Placental epithelial cell (primary cell): ENCODE data around the gene KRTAP13-2. TPM values are rescaled to one million over a fixed set of nuclear protein-coding genes. Genes with fewer than 3 reads are reported as not detected.

Experiments used
- small RNA-seq: library from RNA; depleted of rRNA; stranded (forward); fragments of <200 nt; gene quantifications from one replicate; pipeline ENCODE3, GENCODE V24; 2012
- total RNA-seq: library from RNA; depleted of rRNA; stranded (reverse); fragments of >200 nt; gene quantifications from 2 replicates; pipeline ENCODE4 v1.2.3, GENCODE V29; 2012

The KRTAP13-2 gene, protein sequence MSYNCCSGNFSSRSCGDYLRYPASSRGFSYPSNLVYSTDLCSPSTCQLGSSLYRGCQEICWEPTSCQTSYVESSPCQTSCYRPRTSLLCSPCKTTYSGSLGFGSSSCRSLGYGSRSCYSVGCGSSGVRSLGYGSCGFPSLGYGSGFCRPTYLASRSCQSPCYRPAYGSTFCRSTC
- total RNA-seq, result not detected in 2 replicates

DNA sequence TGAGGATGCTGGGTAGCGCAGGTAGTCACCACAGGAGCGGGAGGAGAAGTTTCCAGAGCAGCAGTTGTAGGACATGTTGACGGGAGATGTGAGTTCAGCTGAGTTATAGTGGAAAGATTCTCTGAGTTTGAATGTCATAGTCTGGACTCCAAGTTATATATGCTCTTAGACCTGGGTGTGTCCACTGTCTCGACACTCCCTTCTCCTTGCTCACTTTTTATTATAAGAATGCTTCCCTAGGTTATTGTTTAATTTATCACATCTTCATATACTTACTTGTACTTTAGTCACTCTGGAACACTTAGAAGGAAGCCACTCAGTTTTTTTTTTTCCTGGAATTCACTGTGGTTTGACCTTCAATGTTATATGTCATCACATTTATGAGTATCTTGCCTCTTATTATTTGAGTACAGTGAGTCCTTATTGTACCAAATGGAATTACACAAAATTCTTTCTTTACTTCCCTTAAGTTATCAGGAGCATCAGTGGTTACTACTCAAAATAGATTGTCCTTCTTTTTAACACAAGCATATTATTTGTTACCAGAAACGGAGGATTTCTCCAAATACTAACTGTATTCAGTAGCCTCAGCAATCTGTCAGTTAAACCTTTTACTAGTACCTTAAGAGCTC lies at the start of gene KRTAP13-2:
Gene KRTAP13-2 (minus strand): TSS at position 133 of the 632 bp plus-strand sequence. CDS start 58 bp downstream, at position 75.

DNA sequence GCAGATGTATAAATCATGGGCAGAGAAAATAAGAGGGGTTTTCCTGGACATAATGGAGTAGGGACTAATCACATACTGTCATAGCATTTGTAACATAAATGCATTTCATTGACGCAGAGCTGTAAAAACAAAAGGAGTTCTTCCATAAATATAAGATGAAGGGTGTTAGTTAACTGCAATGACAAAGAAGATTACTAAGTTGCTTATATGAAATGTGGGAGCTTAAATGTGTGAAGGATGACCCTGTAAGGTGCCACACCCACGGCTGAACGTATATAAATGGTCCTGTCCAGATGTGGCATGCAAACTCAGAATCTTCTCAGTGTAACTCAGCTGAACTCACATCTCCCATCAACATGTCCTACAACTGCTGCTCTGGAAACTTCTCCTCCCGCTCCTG lies 23.7 kb upstream of the KRTAP13-2 start, which contains the start of gene KRTAP13-1:
Gene KRTAP13-1 (plus strand): TSS at position 301 of the 400 bp plus-strand sequence. CDS start 56 bp downstream, at position 357.

DNA sequence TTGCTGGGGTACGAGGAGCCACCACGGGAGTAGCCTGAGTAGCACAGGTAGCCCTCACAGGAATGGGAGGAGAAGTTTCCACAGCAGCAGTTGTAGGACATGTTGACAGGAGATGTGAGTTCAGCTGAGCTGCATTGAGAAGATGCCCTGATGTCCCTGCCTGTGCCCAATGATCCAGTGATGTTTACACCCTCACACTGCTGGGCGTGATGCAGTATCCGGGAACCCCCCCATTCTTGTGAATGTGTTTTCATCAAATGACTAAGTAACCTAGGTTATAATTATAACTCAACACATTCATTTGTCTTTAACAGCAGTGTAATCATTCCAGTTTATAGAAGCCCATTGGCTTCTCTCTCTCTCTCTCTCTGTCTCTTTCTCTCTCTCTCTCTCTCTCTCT lies 23.6 kb downstream of the KRTAP13-2 start, which contains the start of gene KRTAP23-1:
Gene KRTAP23-1 (minus strand): TSS at position 101 of the 400 bp plus-strand sequence. CDS start 0 bp downstream, at position 101.

DNA sequence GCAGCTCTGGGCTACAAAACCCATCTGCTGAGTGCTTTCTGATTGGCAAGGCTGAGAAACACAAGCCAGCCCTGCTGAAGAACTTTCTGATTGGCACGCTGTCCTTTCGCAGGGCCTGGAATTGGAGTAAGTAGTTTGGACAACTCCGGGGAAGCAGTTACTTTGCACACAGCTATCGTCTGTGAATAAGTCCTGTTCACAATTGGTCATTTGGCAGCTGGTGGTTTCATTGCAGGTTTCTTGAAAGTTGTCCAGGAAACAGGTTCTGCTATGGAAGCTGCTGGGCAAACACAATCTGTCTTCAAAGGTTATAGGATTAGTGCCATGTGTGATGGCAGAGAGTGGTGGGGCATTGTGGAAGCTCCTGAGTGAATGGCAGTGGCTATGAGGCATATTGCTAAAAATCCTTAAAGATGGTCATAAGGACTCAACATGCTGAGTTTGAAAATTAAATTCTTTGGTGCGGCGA lies 34.8 kb downstream of the KRTAP13-2 start, which contains the start of gene KRTAP27-1:
Gene KRTAP27-1 (minus strand): TSS at position 419 of the 469 bp plus-strand sequence. CDS start 26 bp downstream, at position 393.

Small RNAs within 50 kb of the gene (small RNA-seq; reads per million reads assigned to genes)
- not detected for gene KRTAP23-1
- gene MIR4327, result not detected

Other genes with a start within 250 kb of the KRTAP13-2 start
- not detected in 2 replicates for gene CLDN17, start 205.5 kb downstream of the KRTAP13-2 start, total RNA-seq
- gene CLDN8, start 156.2 kb downstream of the KRTAP13-2 start, total RNA-seq, result not detected in 2 replicates
- gene KRTAP24-1, start 89.3 kb downstream of the KRTAP13-2 start, total RNA-seq, result not detected in 2 replicates
- not detected in 2 replicates for gene KRTAP25-1, start 82.8 kb downstream of the KRTAP13-2 start, total RNA-seq
- not detected in 2 replicates for gene KRTAP26-1, start 52.0 kb downstream of the KRTAP13-2 start, total RNA-seq
- not detected in 2 replicates for gene KRTAP27-1, start 34.6 kb downstream of the KRTAP13-2 start, total RNA-seq
- gene KRTAP23-1, start 23.7 kb downstream of the KRTAP13-2 start, total RNA-seq, result not detected in 2 replicates
- gene KRTAP13-1, start 23.8 kb upstream of the KRTAP13-2 start, total RNA-seq, result not detected in 2 replicates
- not detected in 2 replicates for gene KRTAP13-3, start 53.7 kb upstream of the KRTAP13-2 start, total RNA-seq
- gene KRTAP13-4, start 57.9 kb upstream of the KRTAP13-2 start, total RNA-seq, result not detected in 2 replicates
- not detected in 2 replicates for gene KRTAP15-1, start 68.0 kb upstream of the KRTAP13-2 start, total RNA-seq
- not detected in 2 replicates for gene KRTAP19-1, start 108.1 kb upstream of the KRTAP13-2 start, total RNA-seq
- gene KRTAP19-2, start 115.2 kb upstream of the KRTAP13-2 start, total RNA-seq, result not detected in 2 replicates
- gene KRTAP19-3, start 119.7 kb upstream of the KRTAP13-2 start, total RNA-seq, result not detected in 2 replicates
- not detected in 2 replicates for gene KRTAP19-4, start 124.9 kb upstream of the KRTAP13-2 start, total RNA-seq
- gene KRTAP19-5, start 129.9 kb upstream of the KRTAP13-2 start, total RNA-seq, result not detected in 2 replicates
- not detected in 2 replicates for gene KRTAP19-6, start 169.6 kb upstream of the KRTAP13-2 start, total RNA-seq
- gene KRTAP19-7, start 189.0 kb upstream of the KRTAP13-2 start, total RNA-seq, result not detected in 2 replicates
- gene KRTAP22-2, start 218.1 kb upstream of the KRTAP13-2 start, total RNA-seq, result not detected in 2 replicates
- not detected in 2 replicates for gene KRTAP6-3, start 220.2 kb upstream of the KRTAP13-2 start, total RNA-seq
- not detected in 2 replicates for gene KRTAP6-2, start 226.6 kb upstream of the KRTAP13-2 start, total RNA-seq
- gene KRTAP22-1, start 228.8 kb upstream of the KRTAP13-2 start, total RNA-seq, result not detected in 2 replicates
- gene KRTAP6-1, start 241.7 kb upstream of the KRTAP13-2 start, total RNA-seq, result not detected in 2 replicates
- not detected in 2 replicates for gene KRTAP20-1, start 244.2 kb upstream of the KRTAP13-2 start, total RNA-seq
- not detected in 2 replicates for gene KRTAP20-4, start 248.4 kb upstream of the KRTAP13-2 start, total RNA-seq